Fibroblast of pulmonary artery (primary cell): ENCODE data around the gene AGPAT3.
"Not testable (repeated sequence)": the region's sequence is repeated elsewhere in the genome, so short reads cannot be mapped to it uniquely, and the experiment has no call there.

Experiments used
- DNase-seq: peaks from one replicate; pipeline ENCODE4 v3.0.0-alpha.2; 2010; ENCODE audit warnings: low read depth
- H3K4me3 ChIP-seq: replicated peaks from 2 replicates; pipeline ENCODE4 v1.5.1; 2011; ENCODE audit warnings: low read depth, mild to moderate bottlenecking, control low read depth, low read length, moderate library complexity
- TF ChIP-seq, protein P1 (sequence below): IDR thresholded peaks from 2 replicates; pipeline ENCODE4 v1.5.1; 2011; ENCODE audit warnings: mild to moderate bottlenecking, control low read depth, low read length, inconsistent platforms; ENCODE audit errors: missing control alignments

The AGPAT3 gene

GRCh38 chr21:43835050-43835449 is 30.0 kb upstream of the AGPAT3 start:
- TF ChIP-seq, protein P1, sequence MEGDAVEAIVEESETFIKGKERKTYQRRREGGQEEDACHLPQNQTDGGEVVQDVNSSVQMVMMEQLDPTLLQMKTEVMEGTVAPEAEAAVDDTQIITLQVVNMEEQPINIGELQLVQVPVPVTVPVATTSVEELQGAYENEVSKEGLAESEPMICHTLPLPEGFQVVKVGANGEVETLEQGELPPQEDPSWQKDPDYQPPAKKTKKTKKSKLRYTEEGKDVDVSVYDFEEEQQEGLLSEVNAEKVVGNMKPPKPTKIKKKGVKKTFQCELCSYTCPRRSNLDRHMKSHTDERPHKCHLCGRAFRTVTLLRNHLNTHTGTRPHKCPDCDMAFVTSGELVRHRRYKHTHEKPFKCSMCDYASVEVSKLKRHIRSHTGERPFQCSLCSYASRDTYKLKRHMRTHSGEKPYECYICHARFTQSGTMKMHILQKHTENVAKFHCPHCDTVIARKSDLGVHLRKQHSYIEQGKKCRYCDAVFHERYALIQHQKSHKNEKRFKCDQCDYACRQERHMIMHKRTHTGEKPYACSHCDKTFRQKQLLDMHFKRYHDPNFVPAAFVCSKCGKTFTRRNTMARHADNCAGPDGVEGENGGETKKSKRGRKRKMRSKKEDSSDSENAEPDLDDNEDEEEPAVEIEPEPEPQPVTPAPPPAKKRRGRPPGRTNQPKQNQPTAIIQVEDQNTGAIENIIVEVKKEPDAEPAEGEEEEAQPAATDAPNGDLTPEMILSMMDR: no peak
- H3K4me3 ChIP-seq: no peak overlapping the region
- DNase-seq: no peak

- TF ChIP-seq, protein P1: no peak
- no peak for DNase-seq
- H3K4me3 ChIP-seq: no peak overlapping the region
These were observed 29.2 kb upstream of the AGPAT3 start for GRCh38 chr21:43835861-43836260.

GRCh38 chr21:43836616-43837015 is 28.4 kb upstream of the AGPAT3 start:
- no peak overlapping the region for H3K4me3 ChIP-seq
- TF ChIP-seq, protein P1: no peak
- DNase-seq: no peak

DNA sequence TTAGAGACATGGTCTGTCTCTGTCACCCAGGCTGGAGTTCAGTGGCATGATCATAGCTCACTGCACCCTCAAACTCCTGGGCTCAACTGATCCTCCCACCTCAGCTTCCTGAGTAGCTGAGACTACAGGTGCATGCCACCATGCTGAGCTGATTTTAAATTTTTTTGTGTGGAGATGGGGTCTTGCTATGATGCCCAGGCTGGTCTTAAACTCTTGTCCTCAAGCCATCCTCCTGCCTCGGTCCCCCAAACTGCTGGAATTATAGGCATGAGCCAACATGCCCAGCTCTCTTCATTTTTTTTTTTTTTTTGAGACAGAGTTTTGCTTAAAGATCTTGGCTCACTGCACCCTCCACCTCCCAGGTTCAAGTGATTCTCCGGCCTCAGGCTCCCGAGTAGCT is 24.8 kb upstream of the AGPAT3 start:
- TF ChIP-seq, protein P1: no peak
- no peak overlapping the region for H3K4me3 ChIP-seq
- no peak for DNase-seq

- DNase-seq: no peak
- H3K4me3 ChIP-seq: no peak overlapping the region
- TF ChIP-seq, protein P1: no peak
These were observed 22.3 kb upstream of the AGPAT3 start for GRCh38 chr21:43842742-43843141.

DNA sequence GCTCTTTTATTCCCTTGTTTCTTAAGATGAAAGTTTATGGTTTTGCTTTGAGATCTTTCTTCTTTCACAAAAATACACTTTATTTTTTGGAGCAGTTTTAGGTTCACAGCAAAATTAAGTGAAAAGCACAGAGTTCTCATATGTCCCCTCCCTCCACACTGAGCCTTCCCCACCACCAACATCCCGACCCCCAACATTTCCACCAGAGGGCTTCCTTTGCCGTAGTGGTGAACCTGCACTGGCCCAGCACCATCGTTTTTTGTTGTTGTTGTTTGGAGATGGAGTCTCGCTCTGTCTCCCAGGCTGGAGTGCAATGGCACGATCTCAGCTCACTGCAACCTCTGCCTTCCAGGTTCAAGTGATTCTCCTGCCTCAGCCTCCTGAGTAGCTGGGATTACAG is 20.1 kb upstream of the AGPAT3 start:
- DNase-seq: not testable (repeated sequence)

GRCh38 chr21:43845386-43845785 is 19.6 kb upstream of the AGPAT3 start:
- no peak overlapping the region for H3K4me3 ChIP-seq
- TF ChIP-seq, protein P1: no peak

More for the DNA sequence above, 20.1 kb upstream of the AGPAT3 start:
- not testable (repeated sequence) for H3K4me3 ChIP-seq

More at GRCh38 chr21:43845386-43845785, 19.6 kb upstream of the AGPAT3 start:
- DNase-seq: no peak
